Stimulated activated CD4-positive, alpha-beta T cell treated with anti-CD3 and anti-CD28 coated beads, Interleukin-2, amount 100 ng/mL, for 4 hours (primary cell): ENCODE results near the gene BACH1.

ENCODE experiments used
- DNase-seq: peaks from one replicate; pipeline ENCODE4 v3.0.0-alpha.2; 2020; ENCODE audit warnings: low read depth

Gene BACH1

DNA sequence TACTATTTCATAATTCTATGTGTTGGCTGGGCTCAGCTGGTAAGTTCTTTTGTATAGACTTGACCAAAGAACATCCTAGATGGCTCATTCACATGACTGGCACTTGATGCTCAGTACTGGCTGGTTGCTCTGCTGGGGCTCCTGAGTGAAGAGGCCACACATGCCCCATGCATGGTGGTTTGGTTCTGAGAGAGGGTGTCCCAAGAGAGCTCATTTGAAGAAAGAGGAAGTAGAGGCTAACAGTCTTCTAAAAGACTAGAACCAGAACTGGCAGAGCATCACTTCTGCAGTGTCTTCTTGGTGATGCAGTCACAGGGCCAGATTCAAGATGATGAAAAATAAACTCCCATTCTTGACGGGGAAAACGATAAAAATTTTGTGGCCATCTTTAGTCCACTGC lies 5.2 kb upstream of the BACH1 start:
- no peak for DNase-seq

DNA sequence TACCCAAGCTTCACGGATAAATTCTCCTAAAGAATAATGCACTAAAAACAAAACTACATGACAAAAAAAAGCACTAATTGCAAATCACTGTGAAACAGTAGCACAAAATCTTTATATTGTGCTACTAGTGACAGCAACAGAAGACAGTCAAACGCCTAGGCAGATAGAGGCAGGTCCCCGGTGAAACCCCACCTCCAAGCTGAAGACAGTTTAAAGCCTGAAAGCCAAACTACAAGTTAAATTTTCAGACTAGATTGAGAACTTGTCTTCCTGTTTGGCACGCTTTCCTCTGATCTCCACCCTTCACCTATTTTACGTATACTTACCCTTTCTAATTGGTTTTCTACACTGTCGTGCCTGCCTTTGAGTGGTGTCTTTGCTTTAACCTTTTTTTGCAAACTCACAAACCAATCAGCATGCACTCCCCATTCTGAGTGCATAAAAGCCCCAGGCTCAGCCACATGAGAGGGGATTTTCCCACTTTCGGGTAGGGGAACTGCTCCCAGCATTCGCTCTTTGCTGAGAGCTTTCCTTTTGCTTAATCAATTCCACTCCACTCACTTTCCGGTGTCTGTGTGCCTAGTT lies 3.6 kb upstream of the BACH1 start:
- DNase-seq: peak; percentile 11

DNA sequence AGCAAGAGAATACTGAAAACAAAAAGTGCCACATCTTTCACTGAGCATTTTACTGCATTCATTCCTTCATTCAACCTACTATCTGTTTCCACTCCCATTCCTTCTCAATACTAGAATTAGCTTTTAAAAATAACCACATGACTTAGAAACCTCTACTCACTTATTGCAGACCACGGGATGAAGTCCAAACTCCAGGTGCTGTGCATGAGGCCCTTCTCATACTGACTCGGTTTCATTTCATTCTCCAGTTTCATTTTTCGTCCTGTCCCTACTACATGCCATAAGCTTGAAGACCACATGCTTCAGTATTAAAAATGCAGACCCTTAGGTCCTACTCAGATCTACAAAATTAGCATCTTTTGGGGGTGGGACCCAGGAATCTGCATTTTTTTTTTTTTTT lies 2.3 kb upstream of the BACH1 start:
- no peak for DNase-seq

DNA sequence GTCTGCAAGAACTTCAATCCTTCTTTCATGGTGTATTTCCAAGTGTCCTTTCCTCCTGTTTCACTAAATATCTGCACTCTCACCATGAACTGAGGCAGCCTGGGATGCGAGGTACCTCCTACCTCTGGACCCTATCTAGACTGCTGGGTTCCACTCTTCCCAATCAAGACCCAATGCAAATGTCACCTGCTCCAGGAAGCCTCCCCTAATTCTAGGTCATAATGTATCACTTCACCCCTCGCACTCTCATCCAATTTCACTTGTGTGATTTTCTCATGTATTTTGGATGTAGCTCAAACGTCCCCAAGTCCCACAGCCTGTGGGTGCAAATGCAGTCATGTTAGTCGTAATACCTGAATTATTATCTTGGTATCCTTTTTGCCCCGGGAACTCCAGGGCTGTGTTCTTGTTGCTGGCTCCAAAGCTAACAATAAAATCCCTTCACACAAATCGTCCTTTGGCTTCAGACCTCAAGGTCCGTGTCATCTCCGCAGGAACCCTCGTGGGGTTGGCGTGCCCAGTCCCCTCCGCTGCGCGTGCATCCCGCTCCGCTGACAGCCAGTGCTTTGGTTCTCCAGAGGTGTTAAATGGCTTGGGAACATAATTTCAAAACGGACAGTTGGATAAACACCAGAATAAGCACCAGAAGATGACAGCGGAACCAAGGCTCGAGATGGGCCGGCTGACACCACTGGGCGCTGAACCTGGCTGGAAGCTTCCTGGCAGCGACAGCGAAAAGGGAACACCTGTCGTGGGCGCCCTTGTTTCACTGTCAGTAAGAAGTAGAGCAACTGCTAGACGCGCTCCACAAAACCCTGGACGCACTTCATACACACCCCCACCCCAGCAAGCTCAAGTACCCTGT lies 1.0 kb upstream of the BACH1 start:
- DNase-seq: no peak

DNA sequence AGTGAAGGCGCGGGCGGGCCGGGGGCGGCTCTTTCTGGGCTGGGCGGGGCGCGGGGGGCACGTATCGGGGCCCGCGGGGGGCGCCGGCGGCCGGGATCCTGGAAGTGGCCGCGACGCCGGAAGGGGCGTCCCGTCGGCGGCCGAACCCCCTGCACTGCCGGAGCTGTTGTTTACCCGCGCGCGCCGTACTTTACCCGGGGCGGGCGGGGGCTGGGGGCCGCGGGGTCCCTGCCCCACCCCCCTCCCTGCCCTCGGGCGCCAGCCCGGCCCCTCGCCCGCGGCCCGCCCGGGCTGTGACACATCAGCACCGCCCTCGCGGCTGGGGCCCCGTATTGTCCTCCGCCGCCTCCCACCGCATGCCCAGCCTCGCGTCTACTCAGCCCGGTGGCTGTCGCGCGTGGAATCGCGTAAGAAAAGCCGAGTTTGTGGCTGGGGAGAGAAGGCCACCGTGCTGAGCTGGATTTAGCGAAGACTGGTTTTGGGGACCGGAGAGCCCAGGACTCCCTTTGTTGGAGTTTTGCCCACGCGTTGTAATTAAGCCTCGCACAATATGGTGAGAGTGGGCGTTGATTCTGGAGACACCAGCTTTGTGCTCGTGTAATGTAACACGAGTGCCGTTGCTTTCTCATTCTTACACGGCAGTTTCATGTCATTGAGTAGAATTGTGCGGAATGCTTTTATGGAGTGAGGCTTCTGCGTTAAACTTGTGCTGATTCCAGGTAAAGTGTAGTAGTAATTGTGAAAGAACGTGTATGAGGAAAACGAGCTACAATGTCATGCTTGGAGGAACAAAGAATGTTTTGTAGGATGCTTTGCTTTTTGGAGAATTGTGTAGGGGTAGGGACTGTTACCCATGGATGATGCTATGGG lies 559 bp downstream of the BACH1 start:
- DNase-seq: peak; percentile 60

DNA sequence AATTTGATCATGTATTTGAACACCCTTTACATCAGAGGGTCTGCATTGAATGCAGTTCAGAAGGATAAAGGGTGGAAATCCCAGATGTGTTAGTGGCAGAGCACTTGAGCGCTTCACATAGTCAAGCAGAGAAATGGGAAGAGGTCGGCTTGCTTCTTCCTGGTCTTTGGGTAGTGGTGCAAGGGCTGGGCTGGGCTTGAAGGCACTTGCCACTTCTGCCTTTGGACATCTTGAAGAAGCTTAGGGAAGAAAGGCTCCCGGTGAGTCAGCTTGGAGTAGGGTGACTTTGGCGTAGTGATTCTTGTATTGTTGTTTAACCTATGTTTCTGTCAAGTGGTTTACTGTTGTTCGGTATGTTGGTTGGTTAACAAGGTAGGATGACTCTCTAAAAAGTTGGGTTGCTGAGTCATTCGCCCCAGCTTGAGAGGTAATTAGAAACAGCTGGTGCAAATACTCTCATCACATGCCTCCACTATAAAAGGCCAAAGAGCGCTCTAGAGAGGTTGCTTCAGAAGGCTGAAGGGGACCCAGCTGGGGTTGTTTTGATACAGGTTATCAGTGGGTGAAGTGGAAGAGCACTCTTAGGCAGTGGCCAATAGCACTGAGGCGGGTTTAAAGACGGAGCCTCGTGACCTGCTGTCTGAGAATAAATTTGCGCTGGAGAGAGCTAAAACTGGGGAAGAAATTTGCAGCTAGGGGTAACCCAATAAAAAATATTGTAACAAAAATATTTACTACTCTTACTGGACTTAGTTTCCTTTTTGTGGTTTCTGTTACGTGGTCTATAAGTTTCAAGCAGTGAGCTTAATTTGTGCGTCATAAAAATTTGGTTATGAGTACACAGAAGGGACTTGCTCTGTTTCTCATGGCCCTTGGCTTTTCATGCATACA lies 1.4 kb downstream of the BACH1 start:
- peak; percentile 51 for DNase-seq

DNA sequence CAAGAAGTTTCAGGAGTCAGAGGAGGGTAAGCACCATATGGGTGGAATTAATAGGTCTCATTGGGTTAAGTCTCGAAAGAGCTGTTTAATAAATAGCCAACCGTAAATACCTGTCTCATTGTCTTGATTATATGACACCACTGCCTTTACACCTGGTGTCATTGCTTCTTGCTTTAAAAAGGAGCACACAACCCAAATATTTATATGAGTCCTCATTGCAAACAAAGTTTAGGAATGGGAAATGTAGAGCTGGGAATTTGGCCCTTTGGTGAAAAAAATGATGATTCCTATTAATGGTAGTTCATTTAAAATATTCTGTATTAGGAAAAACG lies 2.1 kb downstream of the BACH1 start:
- no peak for DNase-seq

DNA sequence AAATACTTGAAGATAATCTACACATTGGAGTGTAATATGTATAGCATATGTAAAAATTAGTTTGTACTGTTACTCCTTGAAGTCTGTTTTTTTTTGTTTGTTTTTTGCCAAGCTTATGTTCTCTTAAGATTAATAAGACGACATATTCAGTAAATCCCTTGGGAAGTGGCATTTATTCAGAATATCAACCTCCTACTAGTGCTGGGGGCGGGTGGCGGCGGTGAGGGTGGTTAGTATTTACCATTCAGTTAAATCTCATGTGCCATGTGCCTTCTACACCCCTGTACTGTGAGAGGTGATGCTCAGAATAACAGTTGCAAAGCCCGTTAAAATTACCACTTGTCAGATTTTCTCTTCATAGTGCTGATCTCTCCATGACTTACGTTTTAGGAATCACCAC lies 3.0 kb downstream of the BACH1 start:
- DNase-seq: no peak

DNA sequence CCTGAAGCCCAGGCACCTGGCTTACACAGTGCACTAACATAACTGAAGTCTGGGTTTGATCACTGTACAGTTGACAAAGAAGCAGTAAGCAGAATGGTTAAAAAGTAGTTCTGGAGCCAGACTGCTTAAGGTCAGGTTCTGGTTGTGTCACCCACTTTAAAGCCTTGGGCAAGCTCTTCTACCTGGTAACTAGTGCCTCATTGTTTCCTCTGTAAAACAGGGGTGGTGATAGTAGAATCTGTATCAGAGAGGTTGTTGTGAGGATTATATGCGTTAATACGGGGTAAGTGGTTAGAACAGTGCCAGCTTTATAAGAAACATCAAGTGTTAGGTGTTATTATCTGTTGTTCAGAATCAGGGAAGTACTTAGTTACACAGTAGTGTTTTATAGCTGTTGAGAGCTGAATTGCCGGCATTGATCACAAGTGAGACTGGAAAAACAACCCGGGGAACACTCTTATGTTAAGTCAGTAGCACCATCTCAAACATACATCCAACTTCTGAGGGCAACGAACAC lies 3.7 kb downstream of the BACH1 start:
- no peak for DNase-seq

DNA sequence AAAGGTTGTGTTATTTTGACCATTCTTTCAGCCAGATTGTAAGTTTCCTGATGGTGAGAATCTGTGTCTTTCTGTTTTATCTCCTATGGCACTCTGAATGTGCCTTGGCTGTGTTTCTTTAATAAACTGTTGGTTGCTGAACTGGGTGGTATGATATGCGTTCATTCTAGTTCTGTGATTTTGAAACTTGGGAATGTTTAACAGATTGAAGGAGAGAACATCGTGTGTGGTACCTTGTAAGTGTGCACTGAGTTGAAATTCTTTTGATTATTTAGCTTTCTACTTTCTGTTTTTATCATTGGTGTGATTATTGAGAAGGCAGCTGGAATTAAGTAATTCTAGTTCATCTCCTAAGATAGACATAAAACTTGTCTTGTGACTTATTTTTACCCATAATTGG lies 4.6 kb downstream of the BACH1 start:
- no peak for DNase-seq

DNA sequence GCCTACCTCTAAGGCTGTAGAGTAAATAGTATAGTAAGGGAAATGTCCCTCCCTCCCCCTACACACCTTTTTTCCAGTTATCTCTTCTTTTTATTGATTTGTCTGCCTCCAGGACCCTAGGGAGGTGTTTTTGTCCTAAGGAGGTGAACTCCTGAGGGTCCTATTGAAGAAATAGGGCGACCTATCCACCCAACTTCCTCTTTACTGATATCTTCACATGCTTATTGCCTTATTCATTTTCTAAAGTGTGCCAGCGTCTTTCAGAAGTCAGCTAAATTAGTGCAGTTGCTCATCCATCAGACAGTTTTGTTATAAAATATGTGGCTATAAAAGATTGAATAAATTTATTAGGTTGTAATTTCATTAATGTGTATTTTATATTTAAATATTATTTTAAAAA lies 5.9 kb downstream of the BACH1 start:
- DNase-seq: no peak

DNA sequence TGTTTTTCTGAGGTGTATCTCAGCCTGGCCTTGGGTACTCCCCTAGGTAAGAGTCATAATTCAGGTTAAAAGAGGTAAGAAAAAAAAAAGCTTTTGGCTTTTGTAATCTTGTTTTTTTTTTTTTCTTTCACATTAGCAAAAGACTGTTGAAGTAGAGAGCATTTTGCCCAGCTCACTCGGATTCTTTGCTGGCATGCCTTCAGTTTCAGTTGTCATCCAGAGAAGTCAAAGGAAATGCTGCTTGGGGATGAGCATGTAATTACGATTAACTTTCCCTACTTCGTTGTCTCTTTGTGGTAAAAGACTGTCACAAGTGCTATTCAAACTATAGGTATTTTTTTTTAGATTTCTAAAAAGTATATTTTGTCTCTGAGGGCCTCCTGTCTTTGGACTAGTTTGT lies 6.3 kb downstream of the BACH1 start:
- no peak for DNase-seq

DNA sequence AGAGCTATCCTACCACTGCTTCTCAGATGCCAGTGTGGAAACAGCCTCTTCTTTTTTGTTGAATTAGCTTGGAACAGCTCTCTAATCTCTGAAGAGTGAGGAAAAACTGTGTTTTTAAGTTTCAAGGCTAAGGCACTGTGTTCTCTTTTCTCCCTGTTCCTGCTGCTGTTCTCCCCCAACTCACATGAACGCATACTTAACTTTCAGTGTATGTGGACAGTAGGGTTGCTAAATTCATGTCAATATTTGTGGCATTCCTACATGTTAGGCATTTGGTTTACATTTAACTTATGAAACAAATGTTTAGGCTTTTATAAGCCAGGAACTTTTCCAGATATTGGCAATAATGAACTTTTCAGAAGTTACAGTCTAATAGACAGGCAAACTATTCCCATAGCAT lies 6.8 kb downstream of the BACH1 start:
- DNase-seq: no peak

DNA sequence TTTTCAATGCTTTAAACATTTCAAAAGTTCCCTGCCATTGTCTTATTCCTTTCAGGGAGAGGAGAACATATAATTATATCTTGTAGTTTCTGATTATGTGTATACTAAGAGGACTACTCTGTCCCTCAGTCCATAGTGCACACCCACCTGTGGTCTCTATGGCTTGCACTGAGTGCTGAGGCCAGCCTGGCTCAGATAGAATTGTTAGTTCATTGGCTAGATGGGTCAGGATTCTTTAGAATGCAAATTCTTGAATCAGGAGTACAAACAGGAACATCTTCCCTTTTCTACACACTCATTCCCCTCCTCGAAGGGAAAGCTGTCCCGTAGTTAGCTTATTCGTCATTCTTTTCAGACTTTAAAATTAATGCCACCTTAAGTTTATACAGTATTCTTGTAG lies 8.2 kb downstream of the BACH1 start:
- no peak for DNase-seq

DNA sequence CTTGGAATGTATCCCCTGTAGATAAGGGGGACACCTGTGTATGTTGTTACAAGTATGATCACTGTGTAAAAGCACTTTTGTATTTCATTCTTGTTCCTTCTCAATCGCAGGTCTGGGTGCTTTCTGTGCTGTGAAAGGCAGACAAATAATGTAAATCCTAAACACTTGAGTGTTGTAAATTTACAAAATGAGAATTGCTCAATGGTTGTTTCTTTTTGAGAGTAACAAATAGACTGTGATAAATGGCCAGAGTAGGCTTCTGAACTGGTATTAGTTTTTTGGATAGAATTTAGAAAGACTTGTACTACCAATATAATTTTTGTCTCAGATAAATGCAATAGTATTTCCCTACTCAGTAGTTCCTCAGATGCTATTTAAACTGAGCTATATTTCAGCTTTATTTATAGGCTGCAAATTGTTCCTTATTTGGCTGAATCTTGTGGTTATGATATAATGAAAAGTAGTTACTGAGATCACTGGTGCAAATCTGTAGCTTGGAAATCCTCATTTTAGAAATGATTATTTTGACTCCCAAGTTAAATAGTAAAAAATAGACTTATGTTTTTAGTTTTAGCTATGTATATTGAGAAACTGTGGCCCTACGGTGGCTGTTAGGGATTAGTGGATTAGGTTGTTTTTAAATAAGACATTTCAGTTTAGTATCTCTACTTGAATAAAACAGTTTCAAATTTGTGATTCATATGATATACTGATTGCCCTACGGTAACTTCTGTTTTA lies 9.2 kb downstream of the BACH1 start:
- DNase-seq: no peak

DNA sequence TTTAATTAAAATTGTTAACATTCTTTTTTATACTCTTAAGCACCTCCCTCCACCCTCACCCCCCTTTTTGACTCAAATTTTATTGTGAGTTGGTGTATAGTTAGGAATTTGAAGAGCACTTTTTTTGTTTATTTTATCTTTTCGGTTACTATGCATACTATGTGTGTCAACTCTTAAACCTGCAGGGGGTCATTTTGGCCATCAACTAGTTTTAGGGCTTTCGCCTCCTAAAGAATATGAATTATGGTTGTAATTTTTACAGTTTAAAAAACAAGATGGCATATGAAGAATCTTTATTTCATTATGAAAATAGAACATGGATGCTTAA lies 9.7 kb downstream of the BACH1 start:
- no peak for DNase-seq

DNA sequence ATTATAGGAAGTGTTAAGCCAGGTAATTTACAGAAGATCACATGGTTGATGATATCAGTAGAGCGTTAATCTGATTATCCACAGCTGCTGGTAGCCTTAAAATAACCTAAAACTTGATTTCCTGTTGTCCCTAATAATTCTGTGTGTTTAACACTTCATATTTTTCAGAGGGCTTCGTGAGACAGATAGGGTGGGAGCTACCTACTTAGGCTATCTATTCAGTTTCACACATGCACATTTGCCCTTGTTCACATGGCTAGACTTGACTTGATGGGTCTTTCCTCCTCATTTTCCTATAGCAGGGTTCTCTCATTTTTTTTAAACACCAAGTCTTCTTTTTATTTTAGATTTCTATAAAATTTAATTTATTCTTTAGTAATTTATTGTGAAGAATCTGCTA lies 11.0 kb downstream of the BACH1 start:
- DNase-seq: no peak

DNA sequence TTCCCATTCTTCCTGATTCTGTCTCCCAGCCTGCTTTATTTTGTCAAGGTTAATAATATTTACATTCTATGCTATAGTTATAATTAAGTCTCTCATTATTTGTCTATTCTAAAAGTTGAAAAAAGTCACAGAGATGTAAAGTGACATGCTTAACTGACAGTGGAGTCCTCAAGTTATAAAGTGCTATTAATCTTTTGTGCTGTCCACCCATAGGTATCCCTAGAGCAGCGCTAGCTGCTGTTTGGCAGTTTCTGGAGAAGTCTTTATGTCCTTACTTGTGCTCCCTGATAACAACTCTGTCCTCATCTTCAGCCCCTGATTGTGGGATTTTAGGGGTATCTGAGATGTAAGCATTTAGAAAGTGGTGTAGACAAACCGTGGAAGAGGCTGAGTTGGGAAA lies 13.1 kb downstream of the BACH1 start:
- no peak for DNase-seq

DNA sequence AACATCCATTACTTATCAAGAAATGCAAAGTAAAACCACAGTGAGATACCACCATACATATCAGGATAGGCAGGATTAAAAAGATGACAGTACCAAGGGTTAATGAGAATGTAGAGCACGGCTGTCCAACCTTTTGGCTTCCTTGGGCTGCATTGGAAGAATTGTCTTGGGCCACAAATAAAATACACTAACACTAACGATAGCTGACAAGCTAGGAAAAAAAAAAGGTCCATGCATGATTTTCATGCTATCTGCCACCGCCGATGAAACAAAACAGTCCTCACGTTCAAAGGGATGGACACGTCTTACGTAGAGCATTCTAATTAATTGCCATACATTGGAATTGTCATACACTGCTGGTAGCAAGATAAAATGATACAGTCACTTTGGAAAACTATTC lies 14.3 kb downstream of the BACH1 start:
- no peak for DNase-seq

DNA sequence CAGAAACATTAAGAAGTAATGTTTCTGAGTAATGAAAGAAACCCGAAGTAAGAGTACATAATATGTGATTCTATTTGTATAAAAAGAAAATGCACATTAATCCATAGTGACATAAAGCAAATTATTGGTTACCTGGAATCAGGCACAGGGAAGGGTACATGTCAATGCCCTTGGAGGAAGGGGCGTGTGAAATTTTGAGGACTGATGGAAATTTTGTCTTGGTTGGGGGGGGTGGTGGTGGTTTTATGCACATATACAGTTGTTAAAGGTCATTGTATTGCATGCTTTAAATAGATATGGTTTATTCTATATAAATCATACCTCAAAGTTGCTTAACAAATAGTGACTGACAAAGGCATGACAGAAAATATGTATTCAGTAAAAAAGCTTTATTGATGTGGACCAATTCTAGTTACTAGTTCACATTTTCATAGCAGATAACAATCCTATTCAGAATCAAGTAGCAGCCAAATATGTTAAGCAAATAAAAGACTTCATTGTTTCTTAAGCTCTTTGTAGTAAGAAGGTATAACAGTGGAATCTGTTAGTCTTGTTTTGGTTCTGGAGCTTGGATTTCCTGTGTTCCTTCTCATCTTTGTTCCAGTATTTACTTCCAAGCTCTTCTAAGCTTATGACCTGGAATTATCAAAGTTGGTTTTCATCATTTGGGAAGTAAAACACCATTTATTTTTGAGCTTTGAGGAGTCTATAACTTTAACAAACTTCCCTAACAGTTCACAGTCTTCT lies 15.1 kb downstream of the BACH1 start:
- no peak for DNase-seq
